AML-193 (cell line): ENCODE results near the gene USP22.

Source experiments
- DNase-seq, 2 experiments: peaks; one replicate each; lab custom pipeline; 2025; lab: John Stamatoyannopoulos, UW

Gene USP22

DNA sequence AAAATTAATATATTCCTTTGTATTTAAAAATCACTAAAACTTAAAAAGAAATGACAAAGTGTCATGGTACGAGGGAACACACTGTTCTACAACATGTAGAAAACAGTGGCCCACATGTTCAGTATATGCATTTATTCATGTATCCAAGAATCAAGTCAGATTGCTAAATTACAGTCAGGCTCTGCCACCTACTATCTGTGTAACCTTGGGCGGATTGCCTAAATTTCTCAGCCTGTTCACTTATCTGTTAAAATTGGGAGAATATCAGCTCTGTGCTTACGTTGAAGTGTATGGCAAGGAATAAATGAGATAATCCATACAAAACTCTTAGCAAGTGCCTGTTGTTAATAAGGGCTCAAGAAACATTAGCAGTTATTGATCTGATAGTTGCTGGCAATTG is 3.4 kb upstream of the USP22 start:
- DNase-seq = no peak

DNA sequence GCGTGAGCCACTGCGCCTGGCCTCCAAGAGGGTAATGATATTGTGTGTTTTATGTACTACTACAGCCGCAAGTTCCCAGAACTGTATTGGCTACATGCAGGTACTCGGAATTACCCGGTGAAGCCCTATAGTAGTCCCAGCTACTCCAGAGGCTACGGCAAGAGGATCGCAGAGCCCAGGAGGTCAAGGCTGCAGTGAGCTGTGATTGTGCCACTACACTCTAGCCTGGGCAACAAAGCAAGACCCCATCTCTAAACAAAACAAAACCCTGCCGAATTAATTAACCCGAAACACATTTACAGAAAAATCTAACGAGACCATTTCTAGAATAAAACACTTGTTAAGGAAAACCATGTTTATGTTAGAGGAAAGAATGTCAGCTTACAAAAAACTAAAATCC is 2.2 kb upstream of the USP22 start:
- DNase-seq = no peak

DNA sequence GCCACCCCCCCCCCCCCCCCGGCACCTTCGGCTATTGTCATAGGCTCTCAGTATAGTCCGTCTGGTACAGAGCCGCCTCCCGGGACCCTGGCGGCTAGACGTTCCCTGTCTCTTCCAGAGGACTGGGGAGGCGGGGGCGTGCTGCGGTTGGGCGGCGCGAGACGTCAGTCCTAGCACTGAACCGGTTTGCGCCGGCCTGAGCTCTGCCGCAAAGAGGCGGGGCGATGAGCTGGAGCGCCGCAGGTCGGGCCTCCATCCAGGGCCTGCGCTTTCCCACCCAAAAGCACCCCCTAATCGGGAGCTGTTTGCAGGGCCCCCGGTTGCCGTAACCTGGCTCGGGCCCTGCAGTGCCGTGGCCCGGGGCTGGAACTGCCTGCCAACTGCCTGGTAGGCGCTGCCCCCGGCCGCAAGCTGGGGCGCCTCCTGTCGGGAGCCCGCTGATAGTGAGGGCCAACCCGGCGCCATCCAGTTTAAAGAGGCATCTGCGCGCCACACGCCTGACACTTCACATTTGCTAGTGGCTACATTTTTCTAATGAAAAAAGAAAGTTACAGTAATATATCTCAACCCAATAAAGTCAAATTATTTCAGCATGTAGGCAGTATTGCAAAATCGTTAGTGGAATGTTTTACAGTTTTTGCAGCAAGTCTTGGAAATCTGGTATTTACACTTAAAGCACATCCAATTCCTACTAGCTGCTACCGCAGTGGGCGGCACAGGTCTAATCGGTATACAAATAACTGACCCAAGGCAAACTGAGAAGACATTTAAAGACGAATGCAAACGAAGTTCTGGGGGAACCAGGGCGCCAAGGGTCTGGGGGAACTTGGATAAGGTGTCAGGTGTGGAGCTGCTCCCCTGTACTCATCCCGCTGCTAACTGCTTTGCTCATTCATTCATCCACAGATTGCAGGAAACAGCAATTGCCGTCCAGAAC is 753 bp upstream of the USP22 start:
- peak; percentile 95 to 99 for DNase-seq

DNA sequence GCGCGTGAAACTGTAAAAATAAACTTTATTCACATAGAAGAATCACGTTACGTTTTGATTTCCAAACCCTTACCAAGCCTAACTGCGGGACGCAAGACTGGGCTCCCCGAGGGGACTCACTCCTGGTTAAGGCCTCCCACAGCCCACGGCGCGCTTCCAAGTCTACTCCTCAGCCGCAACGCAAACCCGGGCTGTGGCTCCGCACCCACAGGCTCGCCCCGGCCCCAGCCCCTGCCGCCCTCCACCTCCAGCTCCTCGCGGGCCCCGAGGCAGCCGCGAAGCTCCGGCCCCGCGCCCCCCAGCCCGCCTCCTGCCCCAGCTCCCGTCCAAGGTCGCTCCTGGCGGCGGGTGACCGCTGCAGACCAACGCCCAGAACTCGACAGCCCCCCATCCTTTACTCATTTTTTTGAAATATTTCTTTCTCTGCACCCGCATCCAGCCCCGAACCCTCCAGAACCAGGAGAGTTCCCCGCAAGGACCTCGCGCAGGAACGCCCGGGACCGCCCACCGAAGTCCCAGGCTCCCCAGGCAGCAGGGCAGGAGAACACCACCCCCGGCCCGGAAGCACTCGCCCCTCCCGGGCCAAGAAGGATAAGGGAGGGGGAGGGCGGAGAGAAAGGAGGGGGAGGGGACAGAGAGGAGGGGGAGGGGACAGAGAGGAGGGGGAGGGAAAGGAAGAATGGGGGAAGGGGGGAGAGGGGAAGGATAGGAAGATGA is 912 bp downstream of the USP22 start:
- peak; percentile 59 to 79 for DNase-seq

DNA sequence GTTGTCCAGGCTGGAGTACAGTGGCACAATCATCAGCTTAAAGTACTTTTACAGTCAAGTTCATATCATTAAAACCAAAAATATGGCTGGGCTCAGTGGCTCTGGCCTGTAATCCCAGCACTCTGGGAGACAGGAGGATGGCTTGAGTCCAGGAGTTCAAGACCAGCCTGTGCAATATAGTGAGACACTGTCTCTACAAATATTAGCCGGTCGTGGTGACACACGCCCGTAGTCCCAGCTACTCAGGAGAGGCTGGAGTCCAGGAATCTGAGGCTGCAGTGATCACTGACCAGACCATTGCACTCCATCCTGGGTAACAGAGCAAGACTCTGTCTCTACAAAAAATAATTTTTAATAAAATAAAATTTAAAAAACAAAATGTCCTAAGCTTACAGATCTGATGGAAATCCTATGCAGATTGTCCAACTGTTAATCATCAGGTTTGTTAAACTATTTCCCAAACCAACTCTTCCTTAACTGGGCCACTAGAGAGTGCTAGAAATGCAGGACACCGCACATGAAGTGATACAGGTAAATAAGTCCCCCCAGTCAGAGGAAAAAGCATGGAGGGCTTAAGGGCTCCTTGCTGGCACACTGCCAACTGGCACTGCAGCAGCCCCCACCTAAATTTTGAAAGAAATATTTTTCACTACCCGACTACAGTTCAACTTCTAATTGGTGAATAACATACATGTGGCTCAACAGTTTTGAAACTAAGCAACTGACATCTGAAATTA is 2.8 kb downstream of the USP22 start:
- peak; percentile 78 to 82 for DNase-seq

DNA sequence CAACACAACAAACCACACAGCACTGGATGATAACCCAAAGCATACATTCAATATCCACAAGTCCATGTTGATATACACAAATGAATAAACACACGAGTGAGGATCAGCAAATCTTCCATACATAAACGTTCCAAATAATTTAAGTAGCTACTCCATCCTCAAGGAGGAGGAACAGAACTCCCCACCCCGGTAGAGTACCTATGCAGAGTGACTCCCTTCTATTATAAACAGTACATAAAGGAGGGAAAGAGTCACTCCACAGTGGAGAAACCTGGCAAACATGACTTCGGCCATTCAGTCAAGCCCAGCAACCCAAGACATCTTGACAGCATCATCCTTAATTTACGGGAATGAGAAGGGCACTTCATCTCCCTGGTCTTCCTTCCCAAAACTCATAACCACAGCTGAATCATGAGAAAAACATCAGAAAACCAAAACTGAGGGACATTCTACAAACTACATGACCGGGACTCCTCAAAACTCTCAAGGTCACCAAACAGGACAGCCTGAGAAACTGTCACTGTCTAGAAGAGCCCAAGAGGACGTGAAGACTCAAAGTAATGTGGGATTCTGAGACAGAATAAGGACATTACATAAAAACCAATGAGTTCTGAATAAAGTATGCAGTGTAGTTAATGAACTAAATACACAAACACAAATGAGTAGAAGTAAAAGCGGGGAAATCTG is 5.6 kb downstream of the USP22 start:
- DNase-seq = no peak

DNA sequence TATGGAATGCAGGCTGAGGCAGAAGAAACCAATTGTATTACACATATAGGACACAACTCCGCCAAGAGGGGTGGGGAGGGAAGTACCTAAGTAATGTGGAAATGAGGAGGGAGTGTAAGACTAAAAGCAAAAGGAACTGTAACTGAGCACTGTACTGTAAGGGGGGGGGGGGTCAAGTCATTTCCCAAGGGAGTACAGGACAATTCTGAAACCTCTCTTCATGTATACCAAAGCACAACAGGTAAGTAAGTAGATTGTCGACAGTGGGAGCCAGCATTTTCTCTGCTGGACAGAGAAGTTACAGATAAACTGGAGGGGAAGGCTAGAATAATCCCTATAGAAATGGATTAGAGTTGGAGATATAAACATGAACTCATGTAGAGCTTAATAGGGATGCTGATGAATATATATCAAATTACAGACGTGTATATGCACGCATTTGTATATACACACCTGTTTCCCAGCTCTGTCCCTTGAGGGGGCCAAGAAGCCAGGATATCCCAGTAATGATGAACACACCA is 6.4 kb downstream of the USP22 start:
- peak; percentile 33 to 46 for DNase-seq

DNA sequence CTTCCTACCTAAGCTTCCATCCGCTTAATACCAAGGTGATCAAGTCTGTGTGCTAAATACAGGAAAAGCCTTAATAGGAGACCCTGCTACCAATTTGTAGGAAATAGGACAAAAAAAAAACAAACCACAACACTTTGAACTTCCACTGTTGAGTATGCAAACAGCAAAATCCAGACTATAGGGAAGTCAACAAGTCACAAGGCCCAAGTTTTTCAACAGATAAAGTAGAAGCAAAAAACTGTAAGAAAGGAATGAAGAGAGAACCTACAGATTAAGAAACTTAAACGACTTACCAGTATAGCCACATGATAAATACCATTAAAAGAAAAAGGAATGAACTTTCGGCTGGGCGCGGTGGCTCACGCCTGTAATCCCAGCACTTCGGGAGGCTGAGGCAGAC is 7.4 kb downstream of the USP22 start:
- no peak for DNase-seq

DNA sequence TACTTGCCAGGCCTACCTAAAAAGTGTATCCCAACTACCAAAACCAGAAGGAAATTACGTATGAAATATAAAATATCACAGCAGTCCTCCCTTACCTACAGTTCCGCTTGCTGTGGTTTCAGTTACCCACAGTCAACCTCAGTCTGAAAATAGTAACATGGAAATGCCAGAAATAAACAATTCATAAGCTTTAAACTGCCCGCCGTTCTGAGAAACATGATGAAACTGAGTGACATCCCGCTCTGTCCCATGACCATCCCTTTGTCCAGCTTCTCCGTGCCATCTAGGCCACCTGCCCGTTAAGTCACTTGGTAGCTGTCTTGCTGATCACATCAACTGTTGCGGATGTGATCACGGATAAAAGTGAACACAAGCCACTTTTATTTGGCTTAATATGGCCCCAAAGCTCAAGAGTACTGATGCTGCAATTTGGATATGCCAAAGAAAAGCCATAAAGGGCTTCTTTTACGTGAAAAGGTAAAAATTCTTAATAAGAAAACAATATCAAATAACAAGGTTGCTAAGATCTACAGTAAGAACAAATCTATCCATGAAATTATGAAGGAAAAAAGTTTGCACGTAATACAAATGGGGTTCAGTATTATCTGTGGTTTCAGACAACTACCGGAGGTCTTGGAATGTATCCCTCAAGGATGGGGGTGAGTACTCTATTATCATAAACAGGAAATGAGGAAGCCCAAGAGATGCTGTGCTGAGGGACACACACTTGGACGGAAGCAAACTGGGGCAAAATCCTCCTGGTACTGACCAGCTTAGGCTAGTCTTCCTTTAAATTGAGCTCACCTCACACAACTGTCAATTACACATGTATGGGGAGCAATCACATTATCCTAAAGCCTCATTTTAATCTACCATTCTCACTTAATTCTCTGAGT is 8.2 kb downstream of the USP22 start:
- no peak for DNase-seq

DNA sequence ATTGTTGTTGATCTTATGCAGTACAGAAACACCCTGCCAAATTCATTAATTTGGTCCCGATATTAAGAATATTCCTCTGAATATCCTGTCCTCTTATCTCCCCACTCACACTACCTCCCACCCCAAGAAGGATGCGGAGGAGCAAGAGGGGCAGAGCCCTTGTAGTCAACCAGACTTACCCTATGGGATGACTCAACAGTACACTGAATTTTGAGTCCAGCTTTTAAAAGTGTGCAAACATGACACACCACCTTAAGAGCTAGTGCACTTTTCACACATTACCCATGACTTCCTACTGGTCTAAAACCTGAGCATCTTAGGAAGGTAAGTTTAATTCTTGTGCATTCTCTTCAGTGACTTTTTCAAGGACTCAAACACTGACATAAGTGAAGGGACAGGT is 9.5 kb downstream of the USP22 start:
- DNase-seq = no peak

DNA sequence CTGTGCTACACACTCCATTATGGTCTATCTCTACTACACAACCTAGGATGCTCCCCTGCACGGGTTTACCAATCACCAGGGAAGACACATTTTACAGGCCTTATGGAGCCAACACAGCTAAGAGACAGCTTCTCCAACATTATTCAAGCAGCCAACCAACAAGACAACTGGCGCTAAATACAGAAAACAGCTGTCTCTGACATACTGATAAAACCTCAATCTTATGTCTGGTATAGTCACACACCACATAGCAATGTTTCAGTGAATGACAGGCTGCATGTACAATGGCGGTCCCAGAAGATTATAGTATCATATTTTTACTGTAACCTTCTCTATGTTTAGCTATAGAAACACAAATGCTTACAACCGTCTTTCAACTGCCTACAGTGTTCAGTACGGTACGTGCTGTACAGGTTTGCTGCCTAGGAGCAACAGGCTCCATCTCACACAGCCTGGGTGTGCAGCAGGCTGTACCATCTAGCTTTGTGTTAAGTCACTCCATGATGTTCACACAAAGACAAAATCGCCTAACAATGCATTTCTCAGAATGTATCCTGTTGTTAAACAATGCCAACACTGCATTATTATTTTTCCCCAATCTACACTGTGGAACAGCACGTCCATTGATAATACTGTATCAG is 10.9 kb downstream of the USP22 start:
- no peak for DNase-seq

DNA sequence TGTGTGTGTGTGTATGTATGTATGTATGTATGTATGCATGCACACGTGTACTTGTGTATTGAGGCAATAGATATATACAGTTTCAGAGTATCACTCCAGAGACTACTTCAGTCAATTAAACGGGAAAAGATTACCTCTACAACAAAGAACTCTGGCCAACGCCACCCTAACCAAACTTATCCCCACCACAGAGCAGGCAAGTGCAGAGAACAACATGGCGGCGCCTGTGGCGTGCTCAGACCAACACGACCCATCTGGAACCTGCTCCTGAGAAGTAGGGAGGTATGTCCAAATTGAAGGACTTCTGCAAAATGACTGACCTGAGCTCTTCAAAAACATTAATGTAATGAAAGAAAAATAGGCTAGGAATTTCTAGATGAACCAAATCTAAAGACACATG is 12.4 kb downstream of the USP22 start:
- DNase-seq = no peak

DNA sequence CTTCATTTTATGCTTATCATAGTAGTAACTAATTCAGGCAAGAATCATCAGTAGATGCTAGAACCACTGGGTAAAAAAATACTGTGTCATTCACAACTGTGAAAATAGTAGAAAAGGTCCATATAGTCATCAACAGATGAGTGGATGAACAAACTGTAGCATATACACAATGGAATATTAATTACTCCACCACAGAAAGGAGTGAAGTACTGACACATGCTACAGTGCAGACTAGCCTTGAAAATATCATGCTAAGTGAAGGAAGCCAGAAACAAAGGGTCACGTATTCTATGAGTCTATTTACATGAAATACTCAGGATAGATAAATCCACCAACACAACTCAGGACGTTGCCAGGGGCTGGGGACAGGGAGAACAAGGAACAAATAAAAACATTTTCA is 13.3 kb downstream of the USP22 start:
- no peak for DNase-seq

DNA sequence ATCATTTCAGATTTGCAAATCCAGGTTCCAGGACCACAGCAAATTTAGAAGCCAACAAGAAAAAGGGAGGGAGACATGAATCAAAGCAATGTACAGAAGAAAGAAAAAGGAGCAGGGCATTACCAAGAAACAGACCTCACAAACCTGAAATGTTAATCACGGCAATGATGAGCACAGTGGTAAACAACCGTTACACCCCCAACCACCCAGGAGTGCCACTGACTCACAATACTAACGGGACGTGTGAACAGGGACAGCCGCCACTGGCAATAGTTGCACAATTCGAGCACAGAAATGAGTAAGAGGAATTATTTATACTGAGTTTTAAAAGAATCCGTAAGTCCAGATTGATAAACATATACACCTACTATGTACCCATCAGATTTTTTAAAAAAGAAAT is 13.8 kb downstream of the USP22 start:
- no peak for DNase-seq

DNA sequence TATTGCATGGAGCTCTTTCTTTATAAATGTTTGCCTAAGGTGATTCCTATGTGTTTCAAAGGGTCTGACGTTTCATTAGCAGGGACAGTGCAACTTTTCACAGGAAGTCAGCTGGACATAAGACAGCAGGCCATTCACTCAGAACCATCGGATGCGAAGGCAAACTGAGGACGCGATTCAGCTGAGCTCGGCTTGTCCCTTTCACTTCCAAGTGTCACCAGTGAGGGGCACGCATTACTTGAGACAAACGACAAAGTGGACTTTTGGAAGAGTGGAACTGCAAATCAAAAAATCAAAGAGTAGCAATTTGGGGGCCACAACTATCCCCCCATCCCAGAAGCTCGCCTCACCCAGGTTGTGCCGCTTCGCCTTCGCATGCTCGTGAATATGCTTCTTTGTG is 14.6 kb downstream of the USP22 start:
- DNase-seq = no peak

DNA sequence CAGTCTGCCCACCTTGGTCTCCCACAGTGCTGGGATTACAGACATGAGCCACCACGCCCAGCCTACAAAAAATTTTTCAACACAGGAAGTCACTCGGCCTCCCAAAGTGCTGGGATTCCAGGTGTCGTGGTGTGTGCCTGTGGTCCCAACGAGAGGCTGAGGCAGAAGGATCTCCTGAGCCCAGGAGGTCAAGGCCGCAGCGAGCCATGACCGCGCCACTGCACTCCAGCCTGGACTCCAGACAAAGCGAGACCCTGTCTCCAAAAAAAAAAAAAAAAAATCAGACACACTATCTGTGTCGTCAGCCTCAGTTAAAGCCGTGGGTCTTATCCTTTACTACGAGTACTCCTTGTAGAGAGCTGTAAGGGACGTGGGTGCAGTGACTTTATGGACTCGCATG is 15.8 kb downstream of the USP22 start:
- no peak for DNase-seq

DNA sequence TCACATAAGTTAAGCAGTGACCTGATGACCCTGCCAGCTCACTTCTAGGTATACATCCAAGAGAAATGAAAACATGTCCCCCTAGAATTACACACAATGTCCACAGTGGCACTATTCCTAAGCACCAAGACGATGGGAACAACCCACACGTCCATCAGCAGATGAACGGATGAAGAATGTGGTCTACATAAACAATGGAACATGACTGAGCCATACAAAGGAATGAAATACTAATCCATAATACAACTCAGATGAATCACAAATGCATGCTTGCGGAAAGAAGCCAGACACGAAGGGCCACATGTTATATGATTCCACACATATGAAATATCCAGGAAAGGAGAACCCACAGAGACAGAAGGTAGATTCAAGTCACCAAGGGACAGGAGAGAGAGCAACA is 17.4 kb downstream of the USP22 start:
- no peak for DNase-seq

DNA sequence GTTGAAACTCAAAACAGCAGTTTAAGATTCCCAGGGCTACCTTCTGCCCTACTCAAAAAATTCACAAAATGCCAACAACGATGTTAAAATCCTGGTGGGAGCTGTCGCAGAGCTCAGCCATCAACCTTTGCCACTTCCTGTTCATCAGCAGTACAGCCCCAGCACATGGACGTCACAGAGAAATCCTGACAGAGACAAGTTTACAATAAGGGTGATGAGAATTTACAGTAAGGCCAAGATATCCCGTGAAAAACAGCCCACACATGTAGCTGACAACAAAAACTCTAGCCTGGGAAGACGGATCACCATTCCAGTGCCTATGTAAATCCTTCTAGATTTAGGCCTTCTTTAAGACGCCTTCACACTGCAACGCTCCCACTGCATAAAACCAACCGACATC is 18.8 kb downstream of the USP22 start:
- no peak for DNase-seq

DNA sequence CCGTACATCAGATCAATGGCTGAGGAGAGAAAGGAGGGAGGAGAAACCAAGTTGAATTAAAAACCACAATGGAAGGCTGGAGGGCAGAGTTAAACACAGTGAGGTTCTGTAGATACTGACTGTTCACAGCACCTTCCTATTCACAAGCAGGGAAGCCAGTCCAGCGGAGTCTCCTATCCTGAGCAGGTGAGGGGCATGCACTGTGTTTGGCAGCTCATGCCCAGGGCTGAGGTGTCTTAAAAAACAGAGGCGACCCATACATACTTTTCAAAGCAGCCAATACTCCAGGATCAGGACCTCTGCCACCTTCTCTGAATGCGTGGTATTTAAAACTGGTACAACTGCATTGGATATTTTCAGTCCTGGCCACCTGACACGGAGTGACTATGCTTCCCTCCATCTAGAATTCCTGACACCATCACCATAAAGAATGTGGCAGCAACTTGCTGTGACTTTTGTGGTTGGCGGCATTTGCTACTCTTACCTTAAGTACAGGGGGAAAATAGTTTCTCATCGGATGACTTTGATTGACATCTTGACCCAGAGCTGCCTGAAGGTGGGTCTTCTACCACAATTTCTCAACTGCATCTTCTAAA is 21.5 kb downstream of the USP22 start:
- DNase-seq = no peak

DNA sequence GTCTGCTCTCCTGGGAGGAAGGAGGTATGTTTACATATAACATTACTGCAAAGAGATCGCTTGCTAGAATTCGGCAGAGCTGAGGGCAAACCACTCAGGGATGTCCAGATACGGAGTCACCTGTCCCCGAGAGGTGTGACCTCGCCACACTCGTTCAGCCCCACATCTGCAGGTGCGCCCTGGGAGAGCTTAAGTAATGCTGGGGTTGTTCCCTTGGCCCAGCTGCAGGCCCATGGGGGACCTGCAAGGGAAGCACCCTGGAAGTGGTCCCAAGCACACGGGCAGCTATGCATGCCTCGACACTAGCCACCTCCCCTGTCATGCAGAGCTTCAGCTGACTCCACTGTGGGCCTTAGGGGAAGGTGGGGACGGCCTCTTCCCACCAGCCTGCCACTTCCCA is 22.2 kb downstream of the USP22 start:
- no peak for DNase-seq
